ENCODE data around the gene SLC35F6.

SLC35F6 gene, protein sequence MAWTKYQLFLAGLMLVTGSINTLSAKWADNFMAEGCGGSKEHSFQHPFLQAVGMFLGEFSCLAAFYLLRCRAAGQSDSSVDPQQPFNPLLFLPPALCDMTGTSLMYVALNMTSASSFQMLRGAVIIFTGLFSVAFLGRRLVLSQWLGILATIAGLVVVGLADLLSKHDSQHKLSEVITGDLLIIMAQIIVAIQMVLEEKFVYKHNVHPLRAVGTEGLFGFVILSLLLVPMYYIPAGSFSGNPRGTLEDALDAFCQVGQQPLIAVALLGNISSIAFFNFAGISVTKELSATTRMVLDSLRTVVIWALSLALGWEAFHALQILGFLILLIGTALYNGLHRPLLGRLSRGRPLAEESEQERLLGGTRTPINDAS

GRCh38 chr2:26764078-26764887 lies at the start of gene SLC35F6:
SLC35F6 (plus strand) TSS chr2:26764284; CDS start chr2:26764350, 66 bp downstream.
- DNase-seq: peak; percentile 21

GRCh38 chr2:26715528-26716270 lies 48.4 kb upstream of the SLC35F6 start:
- DNase-seq: no peak

- no peak for DNase-seq
Observed at GRCh38 chr2:26716340-26716739, 47.7 kb upstream of the SLC35F6 start.

DNA sequence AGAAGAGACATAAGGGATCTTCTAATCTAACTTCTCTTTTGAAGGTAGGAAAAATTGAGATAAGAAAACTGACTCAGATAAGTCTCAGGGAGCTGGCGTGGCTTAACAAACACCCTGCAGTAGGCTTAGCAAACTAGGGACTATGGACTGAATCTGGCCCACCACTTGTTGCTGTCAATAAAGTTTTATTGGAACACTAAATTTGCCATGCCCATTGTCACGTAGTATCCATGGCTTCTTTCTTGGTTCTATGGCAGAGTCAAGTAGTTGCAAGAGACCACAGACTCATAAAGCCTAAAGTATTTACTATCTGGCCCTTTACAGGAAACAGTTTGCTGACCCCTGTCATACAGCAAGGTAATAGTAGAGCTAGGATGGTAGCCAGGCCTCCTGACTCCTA lies 47.3 kb upstream of the SLC35F6 start:
- no peak for DNase-seq

DNA sequence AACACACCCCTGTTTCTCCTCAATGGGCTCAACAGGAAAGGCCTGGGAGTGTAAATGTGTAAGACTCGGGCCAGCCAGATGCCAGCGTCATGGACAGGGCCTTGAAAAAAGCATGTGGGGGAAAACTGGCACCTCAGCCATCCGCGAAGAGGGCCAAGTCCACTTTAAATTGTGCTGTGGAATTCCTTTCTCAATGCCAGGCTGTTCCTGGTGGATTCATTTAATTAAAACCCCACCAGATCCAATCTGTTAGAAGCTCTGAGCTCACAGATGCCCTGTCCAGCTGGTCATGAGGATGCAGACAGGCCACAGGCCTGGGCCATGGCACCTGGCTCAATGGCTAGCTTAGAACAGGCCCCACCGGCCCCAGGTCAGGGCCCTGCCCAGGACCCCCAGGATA lies 46.7 kb upstream of the SLC35F6 start:
- DNase-seq: no peak

DNA sequence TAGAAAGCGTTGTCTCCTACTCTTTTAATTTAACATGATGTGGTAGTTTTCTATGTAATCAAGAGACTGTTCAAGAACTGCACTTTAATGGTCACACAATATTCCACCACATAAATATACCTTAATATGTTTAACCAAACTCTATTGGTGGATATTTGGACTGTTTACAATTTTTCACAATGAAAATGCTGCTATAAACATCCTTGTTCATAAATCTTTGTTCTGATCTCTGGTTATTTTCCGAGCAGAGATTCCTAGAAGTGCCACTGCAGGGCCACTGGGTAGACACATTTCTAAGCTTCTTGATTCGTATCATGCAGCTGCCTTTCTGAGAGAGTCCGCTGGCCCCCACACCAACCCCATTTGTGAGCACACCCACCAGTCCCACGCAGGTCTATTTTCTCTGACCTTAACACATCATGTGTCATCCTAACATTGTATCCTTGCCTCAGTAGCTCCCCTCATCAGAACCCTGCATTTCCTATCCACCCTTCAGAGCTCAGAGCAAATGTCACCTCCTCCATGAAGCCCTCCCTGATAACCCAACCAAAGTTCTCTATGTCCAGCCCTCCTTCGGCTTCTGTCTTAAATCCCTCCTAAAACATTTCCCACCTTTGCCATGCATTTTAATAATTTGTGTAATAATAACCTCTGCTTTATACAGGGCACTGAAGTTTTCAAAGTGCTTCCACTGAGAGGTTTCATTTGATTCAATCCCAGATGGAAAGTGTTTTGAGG lies 45.0 kb upstream of the SLC35F6 start:
- DNase-seq: no peak

DNA sequence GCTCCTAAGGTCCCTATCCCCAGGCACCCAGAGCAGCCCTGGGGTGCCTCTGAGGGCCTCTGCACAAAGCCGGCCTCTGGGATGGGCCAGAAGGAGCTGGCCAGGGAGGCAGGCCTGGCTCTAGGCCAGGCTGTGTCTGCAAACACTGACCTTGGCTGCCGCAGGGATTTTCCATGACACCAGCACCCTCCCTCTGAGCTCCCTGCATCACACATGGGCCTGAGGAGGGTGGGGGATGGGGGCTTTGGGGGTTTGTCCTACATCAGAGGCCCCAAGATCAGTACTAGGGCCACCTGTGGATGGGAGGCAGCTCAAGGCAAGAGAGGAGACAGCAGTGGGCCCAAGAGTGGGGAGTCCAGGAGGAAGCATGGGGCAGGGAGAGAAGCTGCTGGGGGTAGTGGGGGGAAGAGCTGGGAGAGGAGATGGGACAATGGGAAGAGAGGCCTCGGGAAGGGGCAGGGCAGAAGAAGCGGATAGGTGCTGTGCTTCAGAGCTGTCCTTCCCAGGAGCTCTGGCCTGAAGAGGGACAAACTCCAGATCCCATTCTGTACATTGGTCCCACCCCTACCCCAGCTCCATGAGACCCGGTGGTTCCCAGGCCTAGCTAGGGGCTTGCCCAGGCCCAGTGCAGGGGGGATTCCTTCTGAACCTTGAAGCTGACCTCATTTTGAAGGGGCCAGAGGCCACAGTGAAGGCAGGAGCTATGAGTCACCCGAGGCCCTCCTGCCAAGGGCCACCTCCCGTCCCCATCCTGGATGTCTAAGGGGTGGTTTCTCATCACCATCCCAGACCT lies 43.6 kb upstream of the SLC35F6 start:
- DNase-seq: peak; percentile 27

DNA sequence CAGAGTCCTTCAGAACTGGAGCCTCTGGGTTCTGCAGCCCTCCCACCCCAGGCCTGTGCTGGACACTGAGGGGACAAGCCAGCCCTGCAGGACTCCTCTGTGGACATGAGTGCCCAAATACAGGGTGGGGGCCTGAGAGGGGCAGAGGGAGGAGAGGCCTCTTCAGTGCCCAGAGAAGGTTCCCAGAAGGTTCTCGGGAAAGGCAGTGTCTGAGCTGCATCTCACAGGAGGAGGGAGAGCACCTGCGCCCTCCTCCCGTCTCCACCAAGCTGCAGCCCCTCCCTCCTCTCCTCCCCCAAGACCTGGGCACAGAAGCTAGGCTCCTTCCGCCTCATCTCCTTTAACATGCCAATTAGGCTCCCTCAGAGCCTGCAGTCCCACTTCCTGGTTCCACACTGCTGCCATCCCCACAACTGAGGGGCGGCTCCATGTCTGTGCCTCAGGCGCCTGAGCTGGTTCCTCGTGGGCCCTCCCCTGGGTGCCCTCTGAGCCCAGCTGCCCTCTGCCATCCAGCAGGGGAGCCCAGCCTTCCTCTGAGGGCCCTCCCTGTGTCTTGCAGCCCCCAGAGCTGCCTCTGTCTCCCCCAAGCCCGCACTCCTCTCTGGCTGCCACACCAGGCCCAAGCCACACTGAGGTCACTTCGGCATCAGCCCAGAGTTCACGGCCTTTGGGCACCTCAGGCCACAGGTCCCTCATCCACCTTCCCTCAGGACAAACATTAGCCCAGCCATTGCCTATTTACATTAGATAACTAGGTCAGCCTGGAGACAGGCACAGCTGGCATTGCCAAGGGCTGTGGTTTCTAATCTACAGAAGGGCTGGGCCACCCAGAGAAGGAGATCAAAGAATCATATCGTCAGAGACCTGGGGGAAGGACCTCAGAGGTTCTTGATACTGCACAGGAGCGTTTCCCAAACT lies 42.7 kb upstream of the SLC35F6 start:
- DNase-seq: no peak

DNA sequence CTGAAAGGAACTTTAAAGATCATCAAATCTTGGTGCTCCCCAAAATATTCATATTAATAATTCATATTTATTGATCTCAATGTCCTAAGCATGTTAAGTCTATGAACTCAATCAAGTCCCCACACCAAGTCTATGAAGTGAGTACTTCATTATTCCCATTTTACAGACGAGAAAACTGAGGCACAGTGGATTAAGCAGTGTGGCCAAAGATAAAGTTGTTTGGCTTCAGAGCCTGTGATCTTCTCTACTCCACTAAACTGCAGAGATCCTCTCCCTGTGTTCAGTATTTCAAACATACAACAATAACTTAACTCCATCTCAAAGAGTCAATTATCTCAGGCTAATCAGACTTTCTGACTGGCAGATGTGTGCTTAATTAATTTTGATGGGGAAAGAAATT lies 41.8 kb upstream of the SLC35F6 start:
- no peak for DNase-seq

GRCh38 chr2:26722911-26723310 lies 41.2 kb upstream of the SLC35F6 start:
- no peak for DNase-seq

GRCh38 chr2:26723475-26723874 lies 40.6 kb upstream of the SLC35F6 start:
- DNase-seq: no peak

- peak; percentile 72 for DNase-seq
Observed at GRCh38 chr2:26723991-26724750, 39.9 kb upstream of the SLC35F6 start.

DNA sequence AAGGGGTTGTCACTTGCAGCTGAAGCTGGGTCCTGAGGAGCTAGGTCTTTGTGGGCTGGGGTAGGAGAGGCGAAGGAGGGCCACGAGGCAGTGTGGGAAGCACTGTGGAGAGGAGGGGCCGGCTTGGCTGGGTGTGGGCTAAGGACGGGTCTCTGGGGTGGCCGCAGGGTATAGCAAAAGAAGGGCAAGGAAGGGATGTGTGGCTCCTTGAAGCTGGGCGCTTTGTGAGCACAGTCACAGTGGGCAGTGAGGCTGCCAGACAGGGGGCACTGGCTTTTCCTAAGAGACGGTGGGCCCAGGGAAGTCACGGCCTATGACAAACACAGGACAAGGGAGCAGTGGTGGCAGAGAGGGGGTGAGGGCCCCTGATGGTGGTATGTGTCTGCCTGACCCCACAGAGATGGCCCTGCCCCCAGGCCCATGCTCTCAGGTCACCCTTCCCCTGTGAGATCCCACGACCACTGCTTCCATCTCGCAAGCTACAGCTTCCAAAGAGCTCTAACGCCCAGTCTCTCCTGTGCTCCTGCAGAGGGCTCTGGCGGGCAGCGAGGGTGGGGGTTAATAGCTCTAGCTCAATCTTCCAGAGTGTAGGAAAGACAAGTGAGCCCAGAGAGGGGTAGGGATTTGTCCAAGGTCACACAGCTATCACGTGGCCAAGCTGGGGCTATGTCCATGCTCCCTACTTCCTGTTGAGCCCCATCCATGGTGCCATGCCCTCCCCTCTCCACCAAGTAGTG lies 39.1 kb upstream of the SLC35F6 start:
- DNase-seq: no peak

DNA sequence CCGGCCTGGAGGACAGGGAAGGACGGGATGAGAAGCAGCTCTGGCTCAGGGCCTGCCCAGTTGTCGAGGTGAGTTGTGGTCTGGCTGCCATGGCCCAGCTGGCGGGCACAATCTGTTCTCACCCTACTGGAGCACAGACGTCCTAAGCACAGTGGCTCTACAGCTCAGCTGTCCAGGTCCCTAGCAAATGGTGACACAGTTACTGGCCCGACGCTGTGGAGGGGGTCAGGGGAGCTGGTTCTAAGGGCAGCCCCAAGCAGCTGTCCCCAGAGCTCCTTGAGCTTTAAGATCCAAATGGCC lies 38.6 kb upstream of the SLC35F6 start:
- no peak for DNase-seq

DNA sequence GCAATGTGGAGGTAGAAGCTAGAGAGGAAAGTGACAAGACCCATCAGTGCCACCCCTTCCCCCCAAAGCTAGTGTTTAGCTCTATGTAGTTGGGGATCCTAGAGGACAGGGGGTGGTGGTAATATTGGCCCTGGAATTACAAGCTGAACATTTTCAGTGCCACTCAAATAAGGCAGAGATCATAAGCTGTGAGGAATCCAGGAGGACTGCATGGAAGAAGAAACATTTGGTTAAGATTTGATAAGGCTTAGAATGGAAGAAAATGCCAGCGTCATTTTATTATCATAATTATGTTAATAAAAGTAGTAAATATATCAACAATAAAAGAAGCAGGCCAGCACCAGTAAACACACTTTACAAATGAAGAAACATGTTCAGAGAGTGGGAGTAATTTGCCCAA lies 37.9 kb upstream of the SLC35F6 start:
- DNase-seq: no peak

DNA sequence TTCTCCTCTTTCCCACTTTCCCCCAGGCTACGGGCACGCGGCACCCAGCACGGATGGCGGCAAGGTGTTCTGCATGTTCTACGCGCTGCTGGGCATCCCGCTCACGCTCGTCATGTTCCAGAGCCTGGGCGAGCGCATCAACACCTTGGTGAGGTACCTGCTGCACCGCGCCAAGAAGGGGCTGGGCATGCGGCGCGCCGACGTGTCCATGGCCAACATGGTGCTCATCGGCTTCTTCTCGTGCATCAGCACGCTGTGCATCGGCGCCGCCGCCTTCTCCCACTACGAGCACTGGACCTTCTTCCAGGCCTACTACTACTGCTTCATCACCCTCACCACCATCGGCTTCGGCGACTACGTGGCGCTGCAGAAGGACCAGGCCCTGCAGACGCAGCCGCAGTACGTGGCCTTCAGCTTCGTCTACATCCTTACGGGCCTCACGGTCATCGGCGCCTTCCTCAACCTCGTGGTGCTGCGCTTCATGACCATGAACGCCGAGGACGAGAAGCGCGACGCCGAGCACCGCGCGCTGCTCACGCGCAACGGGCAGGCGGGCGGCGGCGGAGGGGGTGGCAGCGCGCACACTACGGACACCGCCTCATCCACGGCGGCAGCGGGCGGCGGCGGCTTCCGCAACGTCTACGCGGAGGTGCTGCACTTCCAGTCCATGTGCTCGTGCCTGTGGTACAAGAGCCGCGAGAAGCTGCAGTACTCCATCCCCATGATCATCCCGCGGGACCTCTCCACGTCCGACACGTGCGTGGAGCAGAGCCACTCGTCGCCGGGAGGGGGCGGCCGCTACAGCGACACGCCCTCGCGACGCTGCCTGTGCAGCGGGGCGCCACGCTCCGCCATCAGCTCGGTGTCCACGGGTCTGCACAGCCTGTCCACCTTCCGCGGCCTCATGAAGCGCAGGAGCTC lies 36.2 kb upstream of the SLC35F6 start:
- no peak for DNase-seq

GRCh38 chr2:26729311-26729710 lies 34.8 kb upstream of the SLC35F6 start:
- DNase-seq: no peak

Data from GOT3 (cell line).